Hindlimb muscle (tissue), 1 donor: Measurements from ENCODE around the gene VPS13D. TPM values are rescaled to one million over a fixed set of nuclear protein-coding genes. Genes with fewer than 3 reads are reported as not detected.

ENCODE experiments used
- DNase-seq: peaks from one replicate; pipeline ENCODE4 v3.0.0-alpha.2; 2013
- polyA plus RNA-seq: library from polyadenylated mRNA; unstranded; fragments of 120-200 nt; gene quantifications from one replicate; pipeline ENCODE4 v1.2.1, GENCODE V29; 2013; ENCODE audit not compliant: insufficient read length

The VPS13D gene
- polyA plus RNA-seq, 1 donor: 17.8 TPM

DNA sequence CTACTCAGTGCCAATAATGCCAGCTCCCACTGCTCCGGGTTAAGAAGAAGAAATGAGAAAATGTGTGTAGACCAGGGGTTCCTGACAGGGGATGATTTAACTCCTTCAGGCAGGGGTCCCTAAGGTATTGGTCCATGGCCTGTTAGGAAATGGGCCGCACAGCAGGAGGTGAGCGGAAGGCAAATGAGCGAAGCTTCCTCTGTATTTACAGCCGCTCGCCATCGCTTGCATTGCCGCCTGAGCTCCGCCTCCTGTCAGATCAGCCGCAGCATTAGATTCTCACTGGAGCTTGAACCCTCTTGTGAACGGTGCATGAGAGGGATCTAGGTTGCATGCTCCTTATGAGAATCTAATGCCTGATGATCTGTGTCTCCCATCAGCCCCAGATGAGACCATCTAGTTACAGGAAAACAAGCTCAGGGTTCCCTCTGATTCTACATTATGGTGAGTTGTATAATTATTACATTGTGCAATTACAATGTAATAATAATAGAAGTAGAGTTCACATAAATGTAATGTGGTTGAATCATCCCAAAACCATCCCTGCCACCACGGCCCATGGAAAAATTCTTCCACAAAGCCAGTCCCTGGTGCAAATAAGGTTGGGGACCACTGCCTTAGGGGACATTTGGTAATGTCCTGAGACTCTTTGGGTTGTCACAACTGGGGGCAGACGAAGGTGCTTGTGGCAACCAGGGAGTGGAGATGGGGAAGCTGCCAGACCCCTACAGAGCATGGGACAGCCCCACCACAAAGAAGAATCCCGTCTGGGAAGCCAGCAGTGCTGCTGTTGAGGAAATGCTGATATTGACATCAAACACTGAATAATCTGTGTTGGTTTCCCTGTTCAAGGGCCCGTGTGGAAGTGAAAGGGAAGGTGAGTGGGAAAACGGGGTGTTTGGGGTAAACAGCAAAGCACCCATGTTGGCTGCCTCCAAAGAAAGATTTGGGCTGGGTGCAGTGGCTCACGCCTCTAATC lies 327.4 kb downstream of the VPS13D start:
- no peak for DNase-seq

GRCh38 chr1:12561121-12561520 lies 331.3 kb downstream of the VPS13D start:
- no peak for DNase-seq

Other genes with a start within 250 kb of the VPS13D start
- 64.6 TPM for gene MFN2, start 249.6 kb upstream of the VPS13D start, polyA plus RNA-seq
- 18.7 TPM for gene MIIP, start 210.5 kb upstream of the VPS13D start, polyA plus RNA-seq
- 0.34 TPM for gene TNFRSF8, start 166.7 kb upstream of the VPS13D start, polyA plus RNA-seq
- gene TNFRSF1B, start 63.0 kb upstream of the VPS13D start, polyA plus RNA-seq: 18.9 TPM